ENCODE results near the gene DNHD1. TPM values are rescaled to one million over a fixed set of nuclear protein-coding genes. Genes with fewer than 3 reads are reported as not detected.

DNHD1 gene
- total RNA-seq, 4 donors from 2014 or later = 1.3 to 11.8 (median 7.7) TPM

- no peaks in the 10 kb centered on the region for H3K27me3 ChIP-seq
- no peak for DNase-seq
- TF ChIP-seq POLR2A (IDR thresholded peaks at IDR 0.05) = no peak
- TF ChIP-seq CTCF (IDR thresholded peaks at IDR 0.05) = no peak
- H3K36me3 ChIP-seq = peaks cover 0 to 22% (median 0%) of the 10 kb centered on the region in 3 donors
- H3K4me3 ChIP-seq = peak overlapping the region in 1 of 4 donors; percentile 6
- WGBS, 2 donors = 36 to 52% methylated on average over 5 to 6 of the region's 6 CpGs
- intact Hi-C loops (cut with DNase I) = no loop called here
- H3K4me1 ChIP-seq = peaks cover 7 to 35% (median 22%) of the 10 kb centered on the region in 3 donors
- H3K27ac ChIP-seq = peak overlapping the region in 3 of 4 donors; percentile 55 to 77 (median 70)
- H3K9me3 ChIP-seq = no peaks in the 10 kb centered on the region
These were observed 28.2 kb upstream of the DNHD1 start for GRCh38 chr11:6468712-6469495.

- WGBS, 2 donors = 93 to 95% methylated on average over 1 of the region's 1 CpG
- TF ChIP-seq CTCF (IDR thresholded peaks at IDR 0.05) (no peak), POLR2A (IDR thresholded peaks at IDR 0.05) (no peak)
- intact Hi-C loops (cut with DNase I) = no loop called here
- H3K36me3 ChIP-seq = peaks cover 0 to 15% (median 0%) of the 10 kb centered on the region in 3 donors
- H3K4me3 ChIP-seq = no peak overlapping the region
- no peaks in the 10 kb centered on the region for H3K27me3 ChIP-seq
- H3K9me3 ChIP-seq = no peaks in the 10 kb centered on the region
- DNase-seq = no peak
- H3K27ac ChIP-seq = peak overlapping the region in 3 of 4 donors; percentile 55 to 77 (median 70)
- peaks cover 13 to 41% (median 22%) of the 10 kb centered on the region in 3 donors for H3K4me1 ChIP-seq
These were observed 27.5 kb upstream of the DNHD1 start for GRCh38 chr11:6469599-6469998.

GRCh38 chr11:6472934-6473333 lies 24.1 kb upstream of the DNHD1 start:
- Histone ChIP-seq H3K4me1 (peaks cover 13 to 47% (median 25%) of the 10 kb centered on the region in 3 donors), H3K4me3 (peak overlapping the region; percentile 60 to 94 (median 82)), H3K27me3 (no peaks in the 10 kb centered on the region), H3K9me3 (no peaks in the 10 kb centered on the region), H3K36me3 (peaks cover 3 to 14% (median 10%) of the 10 kb centered on the region in 3 donors), H3K27ac (peak overlapping the region; percentile 91 to 97 (median 94))
- TF ChIP-seq CTCF (IDR thresholded peaks at IDR 0.05) (no peak), POLR2A (IDR thresholded peaks at IDR 0.05) (no peak)
- DNase-seq = no peak
- WGBS, 2 donors = 40% methylated on average over 1 of the region's 1 CpG; no CpG with 5 or more reads in 1 of the 2 donors
- intact Hi-C loops (cut with DNase I) = no loop called here

- Histone ChIP-seq H3K27me3 (no peaks in the 10 kb centered on the region), H3K36me3 (peaks cover 10 to 22% (median 11%) of the 10 kb centered on the region in 3 donors), H3K27ac (peak within 1 kb of the TSS; percentile 91 to 97 (median 94)), H3K4me1 (peaks cover 13 to 48% (median 22%) of the 10 kb centered on the region in 3 donors), H3K9me3 (no peaks in the 10 kb centered on the region), H3K4me3 (peak within 1 kb of the TSS; percentile 60 to 94 (median 82))
- TF ChIP-seq CTCF (IDR thresholded peaks at IDR 0.05) = peak in 1 of 6 experiments; percentile 4
- TF ChIP-seq POLR2A (IDR thresholded peaks at IDR 0.05) = peak in 3 of 4 donors; percentile 41 to 84 (median 65)
- intact Hi-C loops (cut with DNase I) = no loop called here
- peak; percentile 55 for DNase-seq
- WGBS, 2 donors = 0 to 4% methylated on average over 4 to 5 of the region's 87 CpGs
These were observed 23.3 kb upstream of the DNHD1 start, which contains the start of gene TRIM3 for GRCh38 chr11:6473451-6474412. TSS of gene TRIM3 (minus strand) at chr11:6473941. CDS start at chr11:6465695, 8,246 bp downstream.
